HG03342 (cell line): ENCODE measurements around the gene CAMSAP3.

Experiments
- ATAC-seq: cut with Tn5 transposase; IDR thresholded peaks from one replicate; pipeline ENCODE4 v1.9.1; 2021; ENCODE audit warnings: mild to moderate bottlenecking, moderate library complexity; ENCODE audit not compliant: unreplicated experiment

The CAMSAP3 gene

GRCh38 chr19:7644550-7644877, 48.9 kb downstream of the CAMSAP3 start:
- no peak for ATAC-seq

- no peak for ATAC-seq
Observed at GRCh38 chr19:7645163-7645562, 49.5 kb downstream of the CAMSAP3 start.

DNA sequence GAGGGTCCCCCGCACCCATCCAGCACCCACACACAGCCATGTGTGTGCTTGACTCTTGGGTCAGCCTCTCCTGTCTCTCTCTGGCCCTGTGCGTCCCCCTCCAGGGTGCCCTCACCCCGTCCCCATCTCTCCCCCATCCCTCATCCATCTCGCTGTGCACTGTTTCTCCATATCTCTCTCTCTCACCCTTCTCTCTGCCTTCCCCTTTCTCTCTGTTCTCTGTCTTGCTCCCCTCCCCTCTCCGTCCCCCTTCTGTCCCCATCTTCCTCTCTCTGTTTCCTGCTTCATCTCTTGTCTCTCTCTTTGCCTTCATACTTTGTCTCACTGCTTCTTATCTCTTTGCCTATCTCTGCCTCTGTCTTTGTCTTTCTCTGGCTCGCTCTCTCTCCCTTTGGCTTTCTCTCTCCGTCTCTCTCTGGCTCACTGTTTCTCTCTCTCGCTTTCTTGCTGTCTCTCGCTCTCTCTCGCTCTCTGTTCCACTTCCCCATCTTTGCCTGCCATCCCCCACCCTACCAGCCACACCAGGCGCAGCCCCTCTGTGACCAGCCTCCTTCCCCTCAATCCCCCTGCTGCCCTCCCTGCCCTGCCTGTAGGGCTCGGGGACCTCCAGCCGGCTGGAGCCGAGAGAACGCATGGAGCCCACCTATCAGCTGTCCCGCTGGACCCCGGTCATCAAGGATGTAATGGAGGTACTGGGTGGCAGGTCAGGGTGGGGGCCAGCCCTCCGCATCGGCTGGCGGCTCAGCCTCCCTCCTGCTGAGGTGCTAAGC, 50.2 kb downstream of the CAMSAP3 start:
- ATAC-seq, result no peak

- ATAC-seq, result no peak
Observed at GRCh38 chr19:7646426-7646700, 50.7 kb downstream of the CAMSAP3 start.

DNA sequence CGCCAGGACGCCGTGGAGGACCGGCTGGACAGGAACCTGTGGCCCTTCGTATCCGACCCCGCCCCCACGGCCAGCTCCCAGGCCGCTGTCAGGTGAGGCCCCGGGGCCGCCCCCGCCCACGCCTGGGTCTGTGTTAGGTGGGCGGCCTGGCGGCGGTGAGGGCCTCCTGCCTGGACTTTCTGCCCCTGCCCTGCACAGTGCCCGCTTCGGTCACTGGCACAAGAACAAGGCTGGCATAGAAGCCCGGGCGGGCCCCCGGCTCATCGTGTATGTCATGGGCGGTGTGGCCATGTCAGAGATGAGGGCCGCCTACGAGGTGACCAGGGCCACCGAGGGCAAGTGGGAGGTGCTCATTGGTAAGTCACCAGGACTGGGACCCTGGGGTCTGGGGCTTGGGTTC, 51.5 kb downstream of the CAMSAP3 start:
- ATAC-seq, result no peak

- ATAC-seq, result no peak
Observed at GRCh38 chr19:7648265-7649014, 52.8 kb downstream of the CAMSAP3 start.

- no peak for ATAC-seq
Observed at GRCh38 chr19:7650148-7650547, 54.5 kb downstream of the CAMSAP3 start.

GRCh38 chr19:7652061-7652641, 56.5 kb downstream of the CAMSAP3 start:
- peak; percentile 48 for ATAC-seq

GRCh38 chr19:7654401-7654800, 58.7 kb downstream of the CAMSAP3 start:
- ATAC-seq, result no peak

DNA sequence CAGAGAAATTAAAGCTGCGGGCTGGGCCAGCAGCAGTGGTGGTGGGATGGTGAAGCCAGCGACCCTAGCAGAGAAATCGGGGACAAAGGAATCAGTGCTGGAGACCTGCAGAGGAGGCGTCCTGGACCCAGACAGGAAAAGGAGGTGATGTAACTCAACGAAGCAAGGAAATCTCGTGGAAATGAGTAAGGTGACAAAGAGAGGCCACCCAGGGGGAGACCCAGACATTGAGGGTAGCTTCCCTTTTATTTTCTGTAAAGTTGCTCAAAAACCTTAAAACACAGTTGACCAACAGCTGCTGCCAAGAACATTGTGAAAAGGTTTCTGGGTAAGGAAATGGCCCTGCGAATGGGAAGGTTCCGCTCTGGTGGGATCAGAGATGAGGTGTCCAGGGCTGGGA, 59.9 kb downstream of the CAMSAP3 start:
- no peak for ATAC-seq

GRCh38 chr19:7657131-7657751, 61.6 kb downstream of the CAMSAP3 start:
- no peak for ATAC-seq

- ATAC-seq, result peak; percentile 86
Observed at GRCh38 chr19:7658219-7658686, 62.6 kb downstream of the CAMSAP3 start.

GRCh38 chr19:7661744-7662538, 66.3 kb downstream of the CAMSAP3 start:
- ATAC-seq, result no peak

DNA sequence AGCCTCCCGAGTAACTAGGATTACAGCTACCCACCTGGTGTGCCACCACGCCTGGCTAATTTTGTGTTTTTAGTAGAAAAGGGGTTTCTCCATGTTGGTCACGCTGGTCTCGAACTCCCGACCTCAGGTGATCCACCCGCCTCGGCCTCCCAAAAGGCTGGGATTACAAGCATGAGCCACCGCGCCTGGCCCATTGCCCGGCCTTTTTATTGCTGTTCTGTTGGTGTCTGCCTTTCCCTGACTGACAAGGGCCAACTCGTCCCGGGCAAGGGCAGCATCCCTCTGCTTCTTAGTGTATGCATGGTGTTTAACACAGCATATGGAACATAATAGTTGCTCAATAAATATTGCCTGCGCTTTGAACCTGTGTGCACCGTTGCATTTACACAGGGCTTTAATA, 67.0 kb downstream of the CAMSAP3 start:
- ATAC-seq, result no peak

- ATAC-seq, result no peak
Observed at GRCh38 chr19:7663706-7664105, 68.0 kb downstream of the CAMSAP3 start.

GRCh38 chr19:7665076-7665475, 69.4 kb downstream of the CAMSAP3 start:
- ATAC-seq, result no peak
